HL-60 (cell line): ENCODE results near the gene AP4M1.

ENCODE experiments used
- DNase-seq, 2 experiments: peaks; one replicate each; pipeline ENCODE4 v3.0.0-alpha.2; 2010 to 2020; ENCODE audit warnings: low read depth in 1 of 2, low spot score in 1 of 2
- H3K27ac ChIP-seq: fragments of 250-450 bp; sonication (Bioruptor Pico); replicated peaks from 2 replicates; pipeline ENCODE4 v1.5.1; 2020; ENCODE audit warnings: mild to moderate bottlenecking, moderate library complexity
- H3K27me3 ChIP-seq: fragments of 250-450 bp; sonication (Bioruptor Pico); 2 replicates; pipeline ENCODE4 v1.5.1; 2021; ENCODE audit warnings: mild to moderate bottlenecking, moderate library complexity; ENCODE audit not compliant: insufficient read depth, poor library complexity, severe bottlenecking
- H3K4me3 ChIP-seq: replicated peaks from 2 replicates; pipeline ENCODE4 v1.5.1; 2011; ENCODE audit warnings: mild to moderate bottlenecking, control low read depth, low read length; ENCODE audit not compliant: insufficient read depth
- CTCF ChIP-seq: IDR thresholded peaks from one replicate; pipeline ENCODE4 v1.5.1; 2011; ENCODE audit warnings: low read length, control low read depth, inconsistent platforms; ENCODE audit not compliant: insufficient read depth
- GABPA ChIP-seq: IDR thresholded peaks from 2 replicates; pipeline ENCODE4 v1.6.1; 2012; ENCODE audit warnings: low read depth
- POLR2AphosphoS5 ChIP-seq: IDR thresholded peaks from 2 replicates; pipeline ENCODE4 v1.6.1; 2012; ENCODE audit warnings: low read depth
- SPI1 ChIP-seq: IDR thresholded peaks from 2 replicates; pipeline ENCODE4 v1.6.1; 2012; ENCODE audit warnings: low read depth, mild to moderate bottlenecking, borderline replicate concordance
- TF ChIP-seq, protein P1 (sequence below): IDR thresholded peaks from 2 replicates; pipeline ENCODE4 v1.6.1; 2012; ENCODE audit warnings: low read depth; ENCODE audit not compliant: insufficient replicate concordance

AP4M1 gene

GRCh38 chr7:100064162-100064561 lies 37.3 kb upstream of the AP4M1 start:
- H3K27ac ChIP-seq = no peak overlapping the region
- H3K4me3 ChIP-seq = no peak overlapping the region
- TF ChIP-seq GABPA (no peak), SPI1 (no peak), POLR2AphosphoS5 (no peak), CTCF (no peak)
- TF ChIP-seq, protein P1, sequence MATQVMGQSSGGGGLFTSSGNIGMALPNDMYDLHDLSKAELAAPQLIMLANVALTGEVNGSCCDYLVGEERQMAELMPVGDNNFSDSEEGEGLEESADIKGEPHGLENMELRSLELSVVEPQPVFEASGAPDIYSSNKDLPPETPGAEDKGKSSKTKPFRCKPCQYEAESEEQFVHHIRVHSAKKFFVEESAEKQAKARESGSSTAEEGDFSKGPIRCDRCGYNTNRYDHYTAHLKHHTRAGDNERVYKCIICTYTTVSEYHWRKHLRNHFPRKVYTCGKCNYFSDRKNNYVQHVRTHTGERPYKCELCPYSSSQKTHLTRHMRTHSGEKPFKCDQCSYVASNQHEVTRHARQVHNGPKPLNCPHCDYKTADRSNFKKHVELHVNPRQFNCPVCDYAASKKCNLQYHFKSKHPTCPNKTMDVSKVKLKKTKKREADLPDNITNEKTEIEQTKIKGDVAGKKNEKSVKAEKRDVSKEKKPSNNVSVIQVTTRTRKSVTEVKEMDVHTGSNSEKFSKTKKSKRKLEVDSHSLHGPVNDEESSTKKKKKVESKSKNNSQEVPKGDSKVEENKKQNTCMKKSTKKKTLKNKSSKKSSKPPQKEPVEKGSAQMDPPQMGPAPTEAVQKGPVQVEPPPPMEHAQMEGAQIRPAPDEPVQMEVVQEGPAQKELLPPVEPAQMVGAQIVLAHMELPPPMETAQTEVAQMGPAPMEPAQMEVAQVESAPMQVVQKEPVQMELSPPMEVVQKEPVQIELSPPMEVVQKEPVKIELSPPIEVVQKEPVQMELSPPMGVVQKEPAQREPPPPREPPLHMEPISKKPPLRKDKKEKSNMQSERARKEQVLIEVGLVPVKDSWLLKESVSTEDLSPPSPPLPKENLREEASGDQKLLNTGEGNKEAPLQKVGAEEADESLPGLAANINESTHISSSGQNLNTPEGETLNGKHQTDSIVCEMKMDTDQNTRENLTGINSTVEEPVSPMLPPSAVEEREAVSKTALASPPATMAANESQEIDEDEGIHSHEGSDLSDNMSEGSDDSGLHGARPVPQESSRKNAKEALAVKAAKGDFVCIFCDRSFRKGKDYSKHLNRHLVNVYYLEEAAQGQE = no peak
- H3K27me3 ChIP-seq = no peaks in the 10 kb centered on the region
- no peak for DNase-seq

GRCh38 chr7:100065452-100066186 lies 35.8 kb upstream of the AP4M1 start:
- no peak overlapping the region for H3K4me3 ChIP-seq
- H3K27ac ChIP-seq = no peak overlapping the region
- TF ChIP-seq, protein P1 = no peak
- TF ChIP-seq SPI1 (no peak), CTCF (no peak), POLR2AphosphoS5 (no peak; the same call in none of the 2 replicates), GABPA (no peak)
- no peaks in the 10 kb centered on the region for H3K27me3 ChIP-seq
- no peak for DNase-seq

DNA sequence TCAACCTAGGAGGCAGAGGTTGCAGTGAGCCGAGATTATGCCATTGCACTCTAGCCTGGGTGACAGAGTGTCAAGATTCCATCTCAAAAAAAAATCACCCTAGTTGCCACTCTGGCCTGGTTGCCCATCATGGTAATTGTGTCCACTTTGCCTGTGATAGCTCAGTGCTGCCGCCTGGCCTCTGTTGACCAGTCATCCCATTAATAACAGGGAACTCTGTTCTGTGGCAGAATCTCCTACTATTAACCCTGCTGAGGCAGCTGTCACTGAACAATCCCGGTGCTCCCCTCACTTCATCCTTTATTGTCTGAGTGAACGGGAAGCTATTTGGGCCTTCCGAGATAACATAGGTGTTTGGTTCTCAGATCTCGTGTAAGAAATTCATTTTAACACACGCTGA lies 34.5 kb upstream of the AP4M1 start:
- DNase-seq = no peak
- Histone ChIP-seq H3K27ac (no peak overlapping the region), H3K4me3 (no peak overlapping the region), H3K27me3 (no peaks in the 10 kb centered on the region)
- TF ChIP-seq CTCF = no peak
- peak; percentile 17; the same call in 1 of the 2 replicates for TF ChIP-seq POLR2AphosphoS5
- TF ChIP-seq, protein P1 = no peak
- no peak for TF ChIP-seq GABPA
- no peak for TF ChIP-seq SPI1
